ACC112 (cell line): Measurements from ENCODE around the gene NHLH1.

Experiments
- H2AFZ ChIP-seq: fragments of 200-600 bp; sonication (generic); one replicate; pipeline ENCODE4 v1.6.0; 2017; ENCODE audit warnings: antibody characterized with exemption, low read length; ENCODE audit not compliant: unreplicated experiment
- H3K27ac ChIP-seq: fragments of 200-600 bp; sonication (generic); 2 replicates; pipeline ENCODE4 v1.5.1; 2014; ENCODE audit warnings: low read depth, mild to moderate bottlenecking, antibody characterized with exemption, low read length, moderate library complexity
- H3K27me3 ChIP-seq: fragments of 200-600 bp; sonication (generic); 2 replicates; pipeline ENCODE4 v1.6.1; 2014; ENCODE audit warnings: mild to moderate bottlenecking, antibody characterized with exemption, low read length, moderate library complexity, mixed read lengths; ENCODE audit not compliant: insufficient read depth
- H3K36me3 ChIP-seq: fragments of 200-600 bp; sonication (generic); 2 replicates; pipeline ENCODE4 v1.6.1; 2016; ENCODE audit warnings: mild to moderate bottlenecking, antibody characterized with exemption, low read length, moderate library complexity, mixed read lengths; ENCODE audit not compliant: insufficient read depth
- H3K4me1 ChIP-seq: fragments of 200-600 bp; sonication (generic); one replicate; pipeline ENCODE4 v1.6.1; 2016; ENCODE audit warnings: low read length, mixed read lengths; ENCODE audit not compliant: insufficient read depth, unreplicated experiment, control insufficient read depth
- H3K4me3 ChIP-seq: fragments of 200-600 bp; sonication (generic); 2 replicates; pipeline ENCODE4 v1.5.1; 2014; ENCODE audit warnings: mild to moderate bottlenecking, low read depth, low read length
- H3K79me2 ChIP-seq: fragments of 200-600 bp; sonication (generic); one replicate; pipeline ENCODE4 v1.6.0; 2016; ENCODE audit warnings: low read length; ENCODE audit not compliant: control insufficient read depth, unreplicated experiment, insufficient read depth

NHLH1 gene

DNA sequence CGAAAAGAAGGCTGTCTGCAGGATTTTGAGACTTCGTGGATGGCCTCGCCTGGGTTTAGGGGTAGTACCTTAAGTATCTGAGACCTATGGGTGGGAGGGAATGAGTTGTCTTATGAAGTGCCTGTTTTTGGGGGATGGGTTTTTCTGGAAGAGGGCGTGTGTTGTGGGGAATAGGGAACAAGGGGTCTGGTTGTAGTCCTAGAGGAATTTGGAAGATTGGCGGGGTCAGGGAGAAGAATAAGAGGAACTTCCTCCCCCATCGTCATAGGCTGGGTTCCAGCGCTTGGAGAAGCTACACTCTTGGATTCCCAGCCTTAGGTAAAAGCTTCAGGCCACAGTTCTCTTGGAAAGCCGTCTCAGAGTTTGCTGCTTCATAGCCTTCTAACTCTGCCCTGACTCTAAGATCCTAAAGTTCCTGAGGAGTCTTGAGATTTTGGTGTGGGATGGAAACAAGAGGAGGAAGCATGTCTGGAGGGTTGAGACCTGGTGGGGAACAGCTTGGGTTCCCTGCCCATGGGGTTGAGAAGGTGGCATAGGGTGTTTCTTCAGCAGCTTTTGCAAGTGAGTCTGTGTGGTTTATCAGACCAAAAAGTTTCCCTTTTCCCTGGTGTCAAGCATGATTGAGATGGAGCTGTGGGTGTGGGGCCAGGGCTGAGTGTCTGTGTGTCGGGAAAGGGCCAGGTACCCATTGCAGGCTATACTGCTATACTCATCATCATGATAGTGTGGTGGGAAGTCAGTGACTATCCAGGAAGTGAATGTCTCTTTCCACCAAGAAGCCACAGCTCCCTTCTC is 35.3 kb downstream of the NHLH1 start:
- H3K27me3 ChIP-seq, result peaks cover 86% of the 10 kb centered on the region
- H3K4me3 ChIP-seq, result no peak overlapping the region
- no peak overlapping the region for H2AFZ ChIP-seq
- H3K79me2 ChIP-seq, result no peaks in the 10 kb centered on the region
- no peaks in the 10 kb centered on the region for H3K4me1 ChIP-seq
- no peak overlapping the region for H3K27ac ChIP-seq
- H3K36me3 ChIP-seq, result no peaks in the 10 kb centered on the region

DNA sequence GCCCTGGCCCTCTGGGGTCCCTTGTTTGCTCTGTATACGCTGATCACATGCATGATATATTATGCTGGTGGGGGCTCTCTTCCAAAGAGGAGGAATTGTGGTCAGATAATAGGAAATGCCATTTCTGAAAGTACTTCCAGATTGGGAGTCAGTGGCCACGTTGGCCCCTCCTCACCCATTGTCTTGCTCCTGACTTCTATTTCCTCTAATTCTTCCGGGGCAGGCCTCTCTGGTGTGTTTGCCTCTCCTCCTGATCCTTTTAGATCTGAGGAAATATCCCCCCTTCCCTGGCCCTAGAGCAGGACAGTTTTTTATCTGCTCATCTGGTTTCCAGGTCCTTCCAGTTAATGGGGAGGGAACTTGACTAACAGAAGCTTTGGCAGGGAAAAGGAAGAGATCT is 36.4 kb downstream of the NHLH1 start:
- no peaks in the 10 kb centered on the region for H3K36me3 ChIP-seq
- H2AFZ ChIP-seq, result no peak overlapping the region
- no peaks in the 10 kb centered on the region for H3K4me1 ChIP-seq
- no peaks in the 10 kb centered on the region for H3K79me2 ChIP-seq
- H3K27ac ChIP-seq, result no peak overlapping the region
- H3K4me3 ChIP-seq, result no peak overlapping the region
- peaks cover 84% of the 10 kb centered on the region for H3K27me3 ChIP-seq

DNA sequence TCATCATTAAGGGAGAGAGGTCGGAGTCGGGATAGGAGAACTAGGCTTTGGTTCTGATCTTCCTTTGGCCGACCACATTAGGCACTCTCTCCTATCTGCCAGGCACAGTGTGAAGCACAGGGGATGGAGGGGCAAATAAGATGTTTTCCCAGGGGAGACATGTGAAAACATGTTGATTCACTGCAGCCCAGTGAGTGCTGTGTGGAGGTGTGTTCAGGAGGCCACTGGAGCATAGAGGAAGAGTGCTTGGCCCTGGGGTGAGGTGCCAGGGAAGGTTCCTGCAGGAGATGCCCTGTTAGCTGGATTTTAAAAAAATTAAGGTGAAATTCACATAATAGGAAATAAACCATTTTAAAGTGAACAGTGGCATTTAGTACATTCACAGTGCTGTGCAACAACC is 37.2 kb downstream of the NHLH1 start:
- Histone ChIP-seq H2AFZ (no peak overlapping the region), H3K4me1 (no peaks in the 10 kb centered on the region), H3K27me3 (peaks cover 84% of the 10 kb centered on the region), H3K79me2 (no peaks in the 10 kb centered on the region), H3K4me3 (no peak overlapping the region), H3K27ac (no peak overlapping the region), H3K36me3 (no peaks in the 10 kb centered on the region)

DNA sequence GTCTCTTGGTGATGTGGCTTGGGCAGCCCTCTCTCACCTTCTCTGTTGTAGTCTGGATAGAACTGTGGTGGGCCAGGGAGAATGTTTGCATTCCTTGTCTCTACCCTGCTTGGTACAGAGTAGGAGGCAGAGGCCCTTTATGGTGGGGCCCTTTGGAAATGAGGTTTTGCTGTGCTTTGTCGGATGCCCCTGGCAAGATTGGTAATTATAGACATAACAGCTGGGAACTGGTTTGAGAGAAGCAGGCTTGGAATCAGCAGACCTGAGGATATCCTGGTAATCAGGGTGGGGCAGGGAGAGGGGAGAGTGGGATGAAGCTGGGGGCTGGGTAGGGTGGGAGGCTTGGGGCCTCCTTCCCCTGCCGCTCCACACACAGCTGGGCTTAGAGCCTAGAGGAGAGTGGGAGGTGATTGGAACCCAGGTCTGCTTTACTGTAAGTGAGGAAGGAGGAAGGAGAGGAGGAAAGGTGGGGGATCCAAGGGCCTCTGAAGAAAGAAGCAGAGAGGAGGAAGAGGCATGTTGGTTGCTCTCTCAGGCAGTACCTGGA is 38.5 kb downstream of the NHLH1 start:
- Histone ChIP-seq H3K4me3 (no peak overlapping the region), H3K4me1 (no peaks in the 10 kb centered on the region), H3K79me2 (no peaks in the 10 kb centered on the region), H3K36me3 (no peaks in the 10 kb centered on the region), H3K27ac (no peak overlapping the region), H2AFZ (no peak overlapping the region), H3K27me3 (peaks cover 84% of the 10 kb centered on the region)

DNA sequence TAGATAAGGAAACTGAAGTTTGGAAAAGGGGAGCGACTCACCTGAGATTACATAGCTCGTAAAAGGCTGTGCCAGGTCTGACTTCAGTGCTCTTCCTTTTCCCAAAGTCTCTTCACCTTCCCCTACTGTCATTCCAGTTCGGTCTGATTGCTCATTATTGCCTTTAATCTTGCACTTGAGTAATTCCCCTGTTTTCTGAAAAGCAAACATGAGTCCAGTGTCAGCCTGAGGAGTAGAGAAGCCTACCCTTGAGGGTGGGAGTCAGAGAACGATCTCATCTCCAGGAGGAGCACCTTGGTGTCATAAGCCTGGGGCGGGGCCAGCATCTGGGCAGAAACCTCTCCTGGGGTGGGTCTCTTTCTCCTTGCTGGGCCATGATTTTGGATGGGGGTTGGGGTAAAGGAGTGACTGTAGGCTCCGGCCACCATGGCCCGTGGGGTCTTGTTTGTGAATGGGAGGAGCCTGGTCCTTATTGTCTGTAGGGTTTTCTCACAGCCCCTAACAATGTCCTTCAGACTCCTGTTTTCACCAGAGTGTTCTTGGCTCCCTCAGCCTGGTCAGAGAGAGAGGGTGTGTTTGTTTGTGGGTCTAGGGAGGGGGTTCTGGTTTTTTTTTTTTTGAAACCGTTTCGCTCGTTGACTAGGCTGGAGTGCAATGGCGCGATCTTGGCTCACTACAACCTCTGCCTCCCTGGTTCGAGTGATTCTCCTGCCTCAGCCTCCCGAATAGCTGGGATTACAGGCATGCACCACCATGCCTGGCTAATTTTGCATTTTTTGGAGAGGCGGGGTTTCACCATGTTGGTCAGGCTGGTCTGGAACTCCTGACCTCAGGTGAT is 39.5 kb downstream of the NHLH1 start:
- H2AFZ ChIP-seq, result no peak overlapping the region
- H3K27ac ChIP-seq, result no peak overlapping the region
- no peaks in the 10 kb centered on the region for H3K4me1 ChIP-seq
- H3K79me2 ChIP-seq, result no peaks in the 10 kb centered on the region
- peaks cover 84% of the 10 kb centered on the region for H3K27me3 ChIP-seq
- H3K4me3 ChIP-seq, result no peak overlapping the region
- no peaks in the 10 kb centered on the region for H3K36me3 ChIP-seq

DNA sequence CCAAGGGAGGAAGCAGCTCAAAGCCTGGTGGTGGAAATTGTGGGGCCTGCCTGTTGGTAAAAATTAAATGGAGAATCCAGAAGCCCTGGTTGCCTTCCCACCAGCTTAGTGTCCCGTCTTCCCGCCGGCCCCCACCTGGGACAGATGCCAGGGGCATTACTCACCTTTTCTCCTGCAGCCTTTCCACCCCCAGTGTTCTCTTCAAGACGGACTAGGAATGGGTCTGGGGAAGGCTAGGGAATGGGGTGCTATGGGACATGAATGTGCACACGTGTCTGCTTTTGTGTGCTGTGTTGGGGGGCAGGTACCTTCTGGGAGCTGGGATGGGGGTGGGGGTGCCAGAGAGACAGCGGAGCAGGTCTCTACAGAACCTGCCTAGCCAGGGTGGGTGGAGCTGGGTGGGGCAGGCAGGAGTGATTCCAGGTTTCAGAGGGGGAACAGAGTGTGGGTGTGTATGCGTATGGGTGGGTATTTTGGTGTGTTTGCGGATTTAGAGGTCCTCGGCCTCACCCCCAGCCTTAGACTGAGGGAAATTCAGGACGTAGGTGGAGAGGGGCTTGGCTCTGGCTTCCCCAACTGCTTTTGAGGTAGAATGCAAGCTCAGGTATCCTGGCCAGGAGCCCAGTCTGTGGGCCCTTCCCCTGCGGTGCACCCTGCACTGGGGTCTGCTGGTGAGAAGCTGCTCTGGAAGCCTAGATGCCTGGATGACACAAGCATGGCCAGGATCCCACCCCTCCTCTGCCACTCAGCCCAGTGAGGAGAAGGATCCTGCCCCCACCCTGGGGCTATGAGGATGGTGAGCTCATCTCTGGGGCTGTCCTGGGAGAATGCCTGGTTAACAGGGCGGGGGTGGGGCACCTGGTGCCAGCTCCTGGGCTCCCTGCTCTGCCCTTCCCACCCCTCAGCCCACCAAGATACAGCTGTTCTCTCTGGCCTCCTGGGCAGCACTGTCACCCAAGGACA is 41.2 kb downstream of the NHLH1 start:
- H3K27ac ChIP-seq, result no peak overlapping the region
- H3K36me3 ChIP-seq, result no peaks in the 10 kb centered on the region
- no peak overlapping the region for H2AFZ ChIP-seq
- no peak overlapping the region for H3K4me3 ChIP-seq
- H3K27me3 ChIP-seq, result peaks cover 83% of the 10 kb centered on the region
- no peaks in the 10 kb centered on the region for H3K4me1 ChIP-seq
- no peaks in the 10 kb centered on the region for H3K79me2 ChIP-seq

DNA sequence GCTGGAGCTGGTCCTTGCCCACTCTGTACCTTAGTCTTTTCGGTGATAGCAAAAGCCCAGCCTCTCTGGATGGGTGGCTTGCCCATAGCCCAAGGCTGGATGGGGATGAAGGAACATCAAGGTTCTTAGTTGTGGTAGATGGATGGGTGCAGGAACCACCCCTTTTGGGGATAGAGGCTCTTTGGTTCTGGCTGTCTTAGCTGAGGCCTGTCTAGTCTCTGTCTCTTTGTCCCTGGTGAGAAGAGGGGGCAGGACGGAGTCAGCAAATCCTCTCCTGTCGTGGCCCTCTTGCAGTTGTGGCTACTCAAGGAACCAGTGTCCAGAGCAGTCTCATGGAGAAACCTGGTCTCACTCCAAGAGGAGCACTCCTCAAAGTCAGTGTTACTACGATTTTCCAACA is 42.0 kb downstream of the NHLH1 start:
- H3K4me3 ChIP-seq, result no peak overlapping the region
- no peaks in the 10 kb centered on the region for H3K36me3 ChIP-seq
- peaks cover 75% of the 10 kb centered on the region for H3K27me3 ChIP-seq
- H3K4me1 ChIP-seq, result no peaks in the 10 kb centered on the region
- H3K79me2 ChIP-seq, result no peaks in the 10 kb centered on the region
- no peak overlapping the region for H2AFZ ChIP-seq
- H3K27ac ChIP-seq, result no peak overlapping the region

DNA sequence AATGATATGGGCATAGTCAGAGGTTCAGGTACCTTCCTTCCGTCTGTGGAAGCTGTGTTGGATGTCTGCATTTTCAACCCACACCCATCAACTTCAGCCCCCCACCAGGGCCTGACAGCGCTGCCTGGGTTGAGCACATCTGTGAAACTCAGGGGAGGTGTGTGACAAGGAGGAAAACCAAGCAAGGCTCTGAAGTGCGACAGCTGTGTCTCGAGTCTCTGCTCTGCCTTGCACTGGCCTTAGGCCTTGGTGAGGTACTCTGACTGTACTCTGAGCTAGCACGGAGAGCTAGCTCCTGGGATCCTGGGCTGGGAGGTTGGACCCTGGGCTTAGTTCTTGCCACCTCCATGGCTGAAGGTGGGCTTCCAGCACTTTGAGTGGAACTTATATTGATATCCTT is 42.6 kb downstream of the NHLH1 start:
- Histone ChIP-seq H3K79me2 (no peaks in the 10 kb centered on the region), H3K36me3 (no peaks in the 10 kb centered on the region), H3K27ac (no peak overlapping the region), H3K27me3 (peaks cover 69% of the 10 kb centered on the region), H3K4me1 (no peaks in the 10 kb centered on the region), H2AFZ (no peak overlapping the region), H3K4me3 (no peak overlapping the region)

DNA sequence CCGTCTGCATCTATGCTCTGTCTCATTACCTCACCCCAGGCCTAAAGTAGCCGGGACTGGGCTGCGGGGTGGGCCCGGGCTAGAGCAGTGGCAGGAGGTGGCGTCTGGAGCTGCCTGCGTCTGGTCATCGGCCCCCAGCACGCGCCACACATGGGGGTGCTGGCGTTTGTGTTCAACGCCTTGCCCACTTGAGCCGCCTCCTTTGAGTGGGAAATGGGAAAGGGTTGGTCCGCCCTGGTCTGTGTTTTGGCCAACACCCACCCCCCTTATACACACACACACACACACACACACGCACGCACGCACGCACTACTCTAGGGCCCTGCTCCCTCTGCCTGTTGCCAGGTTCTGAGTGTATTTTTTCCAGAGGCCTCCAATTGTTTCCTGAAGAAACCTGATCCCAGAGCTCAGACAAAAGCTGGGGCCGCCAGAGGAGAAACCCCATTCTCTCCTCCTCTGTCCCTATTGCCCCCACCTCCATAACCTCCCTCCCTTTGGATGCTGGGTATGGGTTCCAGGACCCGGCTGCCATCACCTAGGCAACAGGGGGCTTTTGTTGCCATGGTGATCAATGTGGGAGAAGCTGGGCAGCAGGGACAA is 43.6 kb downstream of the NHLH1 start:
- Histone ChIP-seq H3K4me3 (no peak overlapping the region), H2AFZ (no peak overlapping the region), H3K27me3 (peaks cover 63% of the 10 kb centered on the region), H3K4me1 (no peaks in the 10 kb centered on the region), H3K79me2 (no peaks in the 10 kb centered on the region), H3K27ac (no peak overlapping the region), H3K36me3 (no peaks in the 10 kb centered on the region)
